Measurements from ENCODE around the gene DNAH2. TPM values are rescaled to one million over a fixed set of nuclear protein-coding genes. Genes with fewer than 3 reads are reported as not detected.

DNAH2 gene
- total and polyA plus RNA-seq, 2 of the 13 experiments (the other 11 are each of a cell fraction or from before 2014, with no cell fraction given), result not detected

DNA sequence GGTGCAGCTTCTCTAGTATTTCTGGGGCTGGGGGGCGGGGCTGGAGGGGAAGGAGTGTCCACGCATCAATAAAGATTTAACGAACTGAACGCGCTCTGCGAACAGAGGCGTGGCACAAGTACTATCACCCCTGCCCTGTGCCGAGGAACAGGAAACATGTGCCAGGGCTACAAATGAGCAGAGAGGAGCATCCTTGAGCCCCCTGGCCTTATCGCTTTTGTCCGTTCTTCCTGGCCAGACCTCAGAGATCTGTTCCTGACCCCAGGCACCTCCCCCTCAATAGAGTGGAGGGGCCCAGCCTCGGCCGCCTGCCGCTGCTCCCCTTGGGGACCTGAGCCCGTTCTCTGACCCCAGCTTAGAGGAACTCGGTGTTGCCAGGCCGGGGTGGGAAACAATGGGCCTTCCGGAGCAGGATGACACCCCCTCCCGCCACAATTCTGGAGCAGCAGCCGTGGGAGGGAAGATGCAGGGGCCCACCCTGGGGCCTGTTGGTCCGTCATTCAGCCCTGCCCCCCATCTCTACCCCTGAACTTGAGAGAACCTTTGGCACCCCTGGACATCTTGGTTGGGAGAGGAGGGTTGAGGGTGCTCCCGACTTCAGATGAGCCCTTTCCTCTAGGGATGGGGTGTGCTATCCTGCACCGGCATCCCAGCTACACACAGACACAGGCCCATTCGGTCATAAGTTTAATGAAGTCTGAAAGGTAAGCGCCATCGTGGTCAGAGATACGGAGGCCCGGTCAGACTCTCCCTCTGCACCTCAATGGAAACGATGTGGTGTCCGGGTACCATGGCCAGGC lies 138.7 kb downstream of the DNAH2 start:
- H4K20me1 ChIP-seq (ENCODE audit: insufficient read depth, low read length), result peaks cover 4% of the 10 kb centered on the region
- H3K27me3 ChIP-seq (ENCODE audit: control insufficient read depth in 1 of 2, insufficient read depth in 2 of 2, low read length in 2 of 2), result no peaks in the 10 kb centered on the region; a peak in 1 of 5 replicates
- H3K36me3 ChIP-seq (replicated peaks in 1 of 2; ENCODE audit: control insufficient read depth in 1 of 2, insufficient read depth in 2 of 2, low read length in 2 of 2), result peaks cover 9 to 18% of the 10 kb centered on the region in 2 experiments; a peak in 4 of 5 replicates
- FAIRE-seq, result no peak
- peak overlapping the region; percentile 98 for H3K4me2 ChIP-seq (ENCODE audit: low read depth, low read length)
- H3K4me1 ChIP-seq (ENCODE audit: insufficient read depth, low read length), result peaks cover 41% of the 10 kb centered on the region
- H2AFZ ChIP-seq (ENCODE audit: low read length), result no peak overlapping the region
- in situ Hi-C loops (cut with HindIII; ENCODE audit: extremely low pct_ligation_motif_present, low pct_unique_long_range_greater_than_20kb) (loop anchor here (5.0 kb wide), 1 partner anchor 41 kb away; no protein-coding TSS in a partner anchor), intact Hi-C loops (cut with micrococcal nuclease; ENCODE audit: unreplicated experiment) (loop anchor here (2.0 kb wide), 1 partner anchor 19 kb away; no protein-coding TSS in a partner anchor)
- ChIA-PET CTCF (ENCODE audit: low intra/inter-chr PET ratio, low total read pairs) (interaction anchor here (3.3 kb wide), 1 partner anchor 33 kb away, joined by 9 read pairs; no protein-coding TSS in a partner anchor), POLR2A (interaction anchor here (1.0 to 3.1 kb wide), 13 partner anchors 12 to 365 kb away, joined by 3 to 104 read pairs (median 5); partner anchors contain the start of genes CHD3, KDM6B, RNF227 and TP53)
- BruUV-seq (replicated peaks), result no TSS peak
- peak overlapping the region; percentile 94 for H3K27ac ChIP-seq (ENCODE audit: extremely low read length, insufficient read depth, low read length)
- 47% methylated on average over 16 of the region's 29 CpGs for WGBS (ENCODE audit: low lambda C conversion rate)
- DNase-seq (ENCODE audit: low spot score), result no peak
- peaks cover 8% of the 10 kb centered on the region for H3K79me2 ChIP-seq (ENCODE audit: insufficient read depth, low read length)
- ATAC-seq, result peak; percentile 0; the same call in 2 of the 3 replicates
- H3K9ac ChIP-seq (ENCODE audit: insufficient read depth, low read depth, low read length), result peak overlapping the region; percentile 80
- peak overlapping the region; percentile 59 to 83 (median 83) for H3K4me3 ChIP-seq (replicated peaks in 1 of 3; ENCODE audit: insufficient read depth in 1 of 3, low read depth in 2 of 3, low read length in 3 of 3)
- H3K9me3 ChIP-seq (ENCODE audit: low read length), result no peaks in the 10 kb centered on the region
- no peak for TF ChIP-seq ZNF234 (CRISPR knock-in tag; conservative IDR thresholded peaks at IDR 0.05)
- no peak for TF ChIP-seq MYNN (CRISPR knock-in tag; IDR thresholded peaks at IDR 0.05; ENCODE audit: low read depth)
- no peak for TF ChIP-seq ZNF282 (IDR thresholded peaks at IDR 0.05; ENCODE audit: partially characterized antibody)
- TF ChIP-seq, protein P1, sequence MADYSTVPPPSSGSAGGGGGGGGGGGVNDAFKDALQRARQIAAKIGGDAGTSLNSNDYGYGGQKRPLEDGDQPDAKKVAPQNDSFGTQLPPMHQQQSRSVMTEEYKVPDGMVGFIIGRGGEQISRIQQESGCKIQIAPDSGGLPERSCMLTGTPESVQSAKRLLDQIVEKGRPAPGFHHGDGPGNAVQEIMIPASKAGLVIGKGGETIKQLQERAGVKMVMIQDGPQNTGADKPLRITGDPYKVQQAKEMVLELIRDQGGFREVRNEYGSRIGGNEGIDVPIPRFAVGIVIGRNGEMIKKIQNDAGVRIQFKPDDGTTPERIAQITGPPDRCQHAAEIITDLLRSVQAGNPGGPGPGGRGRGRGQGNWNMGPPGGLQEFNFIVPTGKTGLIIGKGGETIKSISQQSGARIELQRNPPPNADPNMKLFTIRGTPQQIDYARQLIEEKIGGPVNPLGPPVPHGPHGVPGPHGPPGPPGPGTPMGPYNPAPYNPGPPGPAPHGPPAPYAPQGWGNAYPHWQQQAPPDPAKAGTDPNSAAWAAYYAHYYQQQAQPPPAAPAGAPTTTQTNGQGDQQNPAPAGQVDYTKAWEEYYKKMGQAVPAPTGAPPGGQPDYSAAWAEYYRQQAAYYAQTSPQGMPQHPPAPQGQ (CRISPR knock-in tag; IDR thresholded peaks at IDR 0.05; ENCODE audit: borderline replicate concordance), result 0 out of 2 replicates have a peak, but pooled peaks have one; percentile 3
- no peak for TF ChIP-seq GATAD1 (CRISPR knock-in tag; IDR thresholded peaks at IDR 0.05)
- TF ChIP-seq HDAC1 (CRISPR knock-in tag; IDR thresholded peaks at IDR 0.05), result no peak
- no peak for TF ChIP-seq HOXA9 (CRISPR knock-in tag; IDR thresholded peaks at IDR 0.05; ENCODE audit: borderline replicate concordance)
- no peak for TF ChIP-seq EHMT2 (IDR thresholded peaks at IDR 0.05; ENCODE audit: borderline replicate concordance, low read depth, low read length)
- TF ChIP-seq SMAD1 (CRISPR knock-in tag; IDR thresholded peaks at IDR 0.05; ENCODE audit: borderline replicate concordance, low read depth), result 0 out of 2 replicates have a peak, but pooled peaks have one; percentile 15
- no peak for TF ChIP-seq SOX6 (IDR thresholded peaks at IDR 0.05)
- 0 out of 2 replicates have a peak, but pooled peaks have one; percentile 17 for TF ChIP-seq SOX6 (CRISPR knock-in tag; IDR thresholded peaks at IDR 0.05)
- TF ChIP-seq ZNF160 (CRISPR knock-in tag; IDR thresholded peaks at IDR 0.05), result no peak
- no peak for TF ChIP-seq ZC3H4 (CRISPR knock-in tag; IDR thresholded peaks at IDR 0.05; ENCODE audit: borderline replicate concordance)
- TF ChIP-seq RCOR2 (CRISPR knock-in tag; IDR thresholded peaks at IDR 0.05), result no peak
- TF ChIP-seq, protein P2, sequence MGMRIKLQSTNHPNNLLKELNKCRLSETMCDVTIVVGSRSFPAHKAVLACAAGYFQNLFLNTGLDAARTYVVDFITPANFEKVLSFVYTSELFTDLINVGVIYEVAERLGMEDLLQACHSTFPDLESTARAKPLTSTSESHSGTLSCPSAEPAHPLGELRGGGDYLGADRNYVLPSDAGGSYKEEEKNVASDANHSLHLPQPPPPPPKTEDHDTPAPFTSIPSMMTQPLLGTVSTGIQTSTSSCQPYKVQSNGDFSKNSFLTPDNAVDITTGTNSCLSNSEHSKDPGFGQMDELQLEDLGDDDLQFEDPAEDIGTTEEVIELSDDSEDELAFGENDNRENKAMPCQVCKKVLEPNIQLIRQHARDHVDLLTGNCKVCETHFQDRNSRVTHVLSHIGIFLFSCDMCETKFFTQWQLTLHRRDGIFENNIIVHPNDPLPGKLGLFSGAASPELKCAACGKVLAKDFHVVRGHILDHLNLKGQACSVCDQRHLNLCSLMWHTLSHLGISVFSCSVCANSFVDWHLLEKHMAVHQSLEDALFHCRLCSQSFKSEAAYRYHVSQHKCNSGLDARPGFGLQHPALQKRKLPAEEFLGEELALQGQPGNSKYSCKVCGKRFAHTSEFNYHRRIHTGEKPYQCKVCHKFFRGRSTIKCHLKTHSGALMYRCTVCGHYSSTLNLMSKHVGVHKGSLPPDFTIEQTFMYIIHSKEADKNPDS (CRISPR knock-in tag; IDR thresholded peaks at IDR 0.05), result no peak
- no peak for TF ChIP-seq JUNB (CRISPR knock-in tag; IDR thresholded peaks at IDR 0.05; ENCODE audit: borderline replicate concordance)
- TF ChIP-seq SMC3 (IDR thresholded peaks at IDR 0.05; ENCODE audit: low read length), result no peak
- TF ChIP-seq ZNF562 (CRISPR knock-in tag; IDR thresholded peaks at IDR 0.05; ENCODE audit: borderline replicate concordance), result no peak
- no peak for TF ChIP-seq TBL1XR1 (IDR thresholded peaks at IDR 0.05; ENCODE audit: borderline replicate concordance, low read length, partially characterized antibody)
- peak; percentile 1 for TF ChIP-seq SRSF1 (optimal IDR thresholded peaks at IDR 0.05; ENCODE audit: low read depth, low read length)
- no peak for TF ChIP-seq ZFP36L2 (CRISPR knock-in tag; IDR thresholded peaks at IDR 0.05)
